Transverse colon (tissue), 4 donors: ENCODE measurements around the gene HINT3. TPM values are rescaled to one million over a fixed set of nuclear protein-coding genes. Genes with fewer than 3 reads are reported as not detected.
"Not testable (repeated sequence)": the region's sequence is repeated elsewhere in the genome, so short reads cannot be mapped to it uniquely, and the experiment has no call there.

Experiments
- DNase-seq: peaks from one replicate; pipeline ENCODE4 v3.0.0-alpha.2; 2019
- H3K27ac ChIP-seq, 4 donors: fragments of 200-600 bp; sonication (generic); 2 replicates each; pipeline ENCODE4 v1.5.1; 2016 to 2018; ENCODE audit warnings: inconsistent platforms in 4 of 4
- H3K27me3 ChIP-seq: fragments of 200-600 bp; sonication (generic); 2 replicates; pipeline ENCODE4 v1.5.1; 2017; ENCODE audit warnings: inconsistent platforms
- H3K36me3 ChIP-seq, 4 donors: fragments of 200-600 bp; sonication (generic); 2 replicates each; pipeline ENCODE4 v1.5.1; 2017 to 2019; ENCODE audit warnings: inconsistent platforms in 4 of 4
- H3K4me1 ChIP-seq, 4 donors: fragments of 200-600 bp; sonication (generic); 2 replicates each; pipeline ENCODE4 v1.5.1; 2017 to 2020; ENCODE audit warnings: inconsistent platforms in 4 of 4
- H3K4me3 ChIP-seq, 4 donors: fragments of 200-600 bp; sonication (generic); 1 replicate in 1 of 4; 2 replicates in 3 of 4; pipeline versions ENCODE4 v1.5.1 to v1.6.1; 2017 to 2019; ENCODE audit warnings: inconsistent platforms in 4 of 4
- H3K9me3 ChIP-seq, 2 donors: fragments of 200-600 bp; sonication (generic); 2 replicates each; pipeline ENCODE4 v1.5.1; 2017 to 2019; ENCODE audit warnings: inconsistent platforms in 2 of 2
- EP300 ChIP-seq: sonication (generic); formaldehyde crosslinking; IDR thresholded peaks from one replicate; pipeline ENCODE4 v1.6.1; 2017; ENCODE audit warnings: antibody characterized with exemption, low read depth
- POLR2A ChIP-seq: fragments of 450-650 bp; IDR thresholded peaks from one replicate; pipeline ENCODE4 v1.6.1; 2016; ENCODE audit warnings: antibody characterized with exemption, mild to moderate bottlenecking, moderate library complexity
- POLR2AphosphoS5 ChIP-seq, 3 donors: sonication (generic); formaldehyde crosslinking; IDR thresholded peaks; one replicate each; pipeline ENCODE4 v1.6.1; 2016; ENCODE audit warnings: antibody characterized with exemption in 3 of 3
- WGBS, 2 donors: methylation state at CpG; one replicate each; pipeline ENCODE4 v1.1.5; 2018; ENCODE audit warnings: low coverage in 1 of 2; 5-methylcytosine and 5-hydroxymethylcytosine counted together
- in situ Hi-C, 4 donors: fragments of 200-750 bp; cut with MboI; loops; one replicate each; pipeline versions ENCODE4 v1.15.0 to v1.15.1; 2017; ENCODE audit warnings: low sequenced_read_pairs in 3 of 4, low pct_ligation_motif_present in 1 of 4, low pct_unique_long_range_greater_than_20kb in 1 of 4
- intact Hi-C: fragments of 100-400 bp; cut with DNase I; formaldehyde crosslinking; loops from one replicate; pipeline ENCODE4 v1.15.1; 2023; ENCODE audit warnings: low total_unique reads
- total RNA-seq, 4 donors: library from RNA; depleted of rRNA; stranded (reverse); fragments of >200 nt; gene quantifications; one replicate each; pipeline ENCODE4 v1.1.0, GENCODE V29; 2016
- TF ChIP-seq, protein P1 (sequence below), 5 experiments: fragments of 200-600 bp in 3 of 5; fragments of 450-650 bp in 2 of 5; sonication (generic) in 3 of 5; IDR thresholded peaks; 1 replicate in 2 of 5; 2 replicates in 3 of 5; pipeline ENCODE4 v1.5.1; 2016 to 2017; ENCODE audit warnings: antibody characterized with exemption in 5 of 5, inconsistent platforms in 3 of 5, mild to moderate bottlenecking in 2 of 5, moderate library complexity in 1 of 5

HINT3 gene
- total RNA-seq = 10 to 100 TPM; 23.5 to 35.2 (median 30.7) TPM

DNA sequence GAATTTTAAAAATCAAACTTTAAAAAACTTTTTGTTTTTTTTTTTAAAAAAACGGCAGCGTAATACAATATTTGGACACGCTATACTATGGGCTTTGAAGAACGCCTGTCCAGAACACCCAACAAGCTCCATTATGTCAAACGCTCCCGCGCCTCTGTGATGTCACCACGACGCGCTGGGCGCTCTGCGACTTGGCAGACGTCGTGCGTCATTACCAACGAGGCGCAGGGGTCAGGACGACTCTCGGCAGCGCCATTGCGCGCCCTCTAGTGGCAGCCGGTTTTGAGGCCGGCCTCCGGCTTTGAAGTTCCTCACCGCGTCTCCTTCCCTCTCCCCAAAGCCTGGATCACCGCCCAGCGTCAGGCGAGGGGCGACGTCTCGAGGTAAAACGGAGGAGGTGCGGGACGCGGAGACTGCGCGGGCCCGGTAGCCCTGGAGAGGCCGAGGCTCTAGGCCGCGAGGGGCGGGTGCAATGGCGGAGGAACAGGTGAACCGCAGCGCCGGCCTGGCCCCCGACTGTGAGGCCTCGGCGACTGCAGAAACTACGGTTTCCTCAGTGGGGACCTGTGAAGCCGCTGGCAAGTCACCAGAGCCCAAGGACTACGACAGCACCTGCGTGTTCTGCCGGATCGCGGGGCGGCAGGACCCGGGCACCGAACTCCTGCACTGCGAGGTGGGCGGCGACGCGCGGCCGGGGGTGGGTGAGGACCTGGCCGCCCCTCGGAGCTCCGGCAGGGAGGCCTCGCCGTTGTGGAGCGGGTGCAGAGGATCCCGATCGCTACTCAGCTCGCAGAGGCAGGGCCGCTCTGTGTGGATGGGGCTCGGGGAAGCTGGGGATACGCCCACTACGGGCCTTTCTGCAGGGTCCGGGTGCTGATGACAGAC is at the start of gene HINT3:
Gene HINT3 (plus strand): TSS at position 265 of the 885 bp plus-strand sequence. CDS start 208 bp downstream, at position 473.
- TF ChIP-seq POLR2AphosphoS5 (IDR thresholded peaks at IDR 0.05) (peak; percentile 80 to 86 (median 84)), POLR2A (peak; percentile 57), EP300 (no peak)
- TF ChIP-seq, protein P1, sequence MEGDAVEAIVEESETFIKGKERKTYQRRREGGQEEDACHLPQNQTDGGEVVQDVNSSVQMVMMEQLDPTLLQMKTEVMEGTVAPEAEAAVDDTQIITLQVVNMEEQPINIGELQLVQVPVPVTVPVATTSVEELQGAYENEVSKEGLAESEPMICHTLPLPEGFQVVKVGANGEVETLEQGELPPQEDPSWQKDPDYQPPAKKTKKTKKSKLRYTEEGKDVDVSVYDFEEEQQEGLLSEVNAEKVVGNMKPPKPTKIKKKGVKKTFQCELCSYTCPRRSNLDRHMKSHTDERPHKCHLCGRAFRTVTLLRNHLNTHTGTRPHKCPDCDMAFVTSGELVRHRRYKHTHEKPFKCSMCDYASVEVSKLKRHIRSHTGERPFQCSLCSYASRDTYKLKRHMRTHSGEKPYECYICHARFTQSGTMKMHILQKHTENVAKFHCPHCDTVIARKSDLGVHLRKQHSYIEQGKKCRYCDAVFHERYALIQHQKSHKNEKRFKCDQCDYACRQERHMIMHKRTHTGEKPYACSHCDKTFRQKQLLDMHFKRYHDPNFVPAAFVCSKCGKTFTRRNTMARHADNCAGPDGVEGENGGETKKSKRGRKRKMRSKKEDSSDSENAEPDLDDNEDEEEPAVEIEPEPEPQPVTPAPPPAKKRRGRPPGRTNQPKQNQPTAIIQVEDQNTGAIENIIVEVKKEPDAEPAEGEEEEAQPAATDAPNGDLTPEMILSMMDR (IDR thresholded peaks at IDR 0.05) = peak; percentile 96 to 100 (median 98)
- peak within 1 kb of the TSS; percentile 90 to 95 (median 92) for H3K27ac ChIP-seq
- H3K27me3 ChIP-seq = no peaks in the 10 kb centered on the region
- WGBS, 2 donors = 0% methylated on average over 5 to 37 of the region's 82 CpGs
- peak; percentile 99 for DNase-seq
- no peaks in the 10 kb centered on the region for H3K9me3 ChIP-seq
- H3K36me3 ChIP-seq = no peaks in the 10 kb centered on the region
- in situ Hi-C loops = loop anchor here (10.0 to 25.0 kb wide), 4 partner anchors 102 to 644 kb away; partner anchors contain the start of genes HDDC2 (in 3 of the 4) and NCOA7 (in 1 of the 4)
- intact Hi-C loops = loop anchor here (10.0 kb wide), 1 partner anchor 172 kb away; no protein-coding TSS in a partner anchor
- H3K4me1 ChIP-seq = peaks cover 8 to 27% (median 11%) of the 10 kb centered on the region in 4 donors
- H3K4me3 ChIP-seq = peak within 1 kb of the TSS; percentile 66 to 85 (median 84)

DNA sequence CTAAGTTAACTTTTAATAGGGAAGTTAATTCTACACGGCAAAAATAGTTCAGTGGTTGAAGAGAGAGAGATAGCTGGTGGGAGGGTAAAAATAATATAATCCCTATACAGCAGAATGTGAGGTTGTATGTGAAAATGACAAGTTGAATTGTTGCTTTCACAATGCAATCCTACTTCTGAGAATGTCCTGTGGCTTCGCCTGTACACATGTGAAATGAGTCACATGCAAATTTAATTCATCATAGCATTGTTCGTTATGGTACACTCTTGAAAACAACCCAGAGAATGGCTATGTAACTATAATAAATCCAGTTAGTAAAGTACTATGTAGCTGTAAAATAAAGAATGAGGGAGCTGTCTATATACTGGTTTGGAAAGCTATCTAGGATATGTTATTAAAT is 46.0 kb upstream of the HINT3 start:
- no peaks in the 10 kb centered on the region for H3K36me3 ChIP-seq
- intact Hi-C loops (no loop called here), in situ Hi-C loops (no loop called here)
- WGBS, 2 donors = 20 to 25% methylated on average over 2 to 3 of the region's 3 CpGs
- no peaks in the 10 kb centered on the region for H3K9me3 ChIP-seq
- peaks cover 4 to 38% (median 14%) of the 10 kb centered on the region in 4 donors for H3K4me1 ChIP-seq
- peak overlapping the region; percentile 56 to 70 (median 64) for H3K27ac ChIP-seq
- H3K27me3 ChIP-seq = no peaks in the 10 kb centered on the region
- no peak for DNase-seq
- no peak overlapping the region for H3K4me3 ChIP-seq
- TF ChIP-seq, protein P1 (IDR thresholded peaks at IDR 0.05) = no peak
- peak in 1 of 3 donors; percentile 43 for TF ChIP-seq POLR2AphosphoS5 (IDR thresholded peaks at IDR 0.05)

DNA sequence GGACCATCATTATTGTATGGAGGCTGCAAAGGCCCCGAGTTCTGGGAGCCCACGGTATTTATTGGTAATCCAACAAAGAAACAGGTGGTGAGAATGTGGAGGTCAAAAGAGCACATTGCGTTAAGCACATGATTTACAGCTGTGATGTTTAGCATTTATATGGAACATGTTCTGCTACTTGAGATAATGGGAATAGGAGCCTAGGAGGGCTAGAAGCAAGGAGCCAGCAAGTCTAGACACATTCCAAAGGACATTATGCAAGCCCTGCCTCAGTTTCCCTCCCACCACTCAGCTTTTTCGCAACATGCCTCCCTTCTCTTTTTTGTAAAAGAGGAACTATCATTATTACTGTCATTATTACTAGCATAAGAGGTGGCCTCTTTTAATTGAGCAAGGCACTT is 45.5 kb upstream of the HINT3 start:
- in situ Hi-C loops, H3K36me3 ChIP-seq, H3K27me3 ChIP-seq, intact Hi-C loops, H3K4me3 ChIP-seq, H3K9me3 ChIP-seq, DNase-seq: not testable (repeated sequence)
- H3K4me1 ChIP-seq = peaks cover 4 to 38% (median 14%) of the 10 kb centered on the region in 4 donors
- WGBS, 2 donors = 42 to 48% methylated on average over 4 of the region's 4 CpGs
- peak overlapping the region; percentile 56 to 70 (median 64) for H3K27ac ChIP-seq

DNA sequence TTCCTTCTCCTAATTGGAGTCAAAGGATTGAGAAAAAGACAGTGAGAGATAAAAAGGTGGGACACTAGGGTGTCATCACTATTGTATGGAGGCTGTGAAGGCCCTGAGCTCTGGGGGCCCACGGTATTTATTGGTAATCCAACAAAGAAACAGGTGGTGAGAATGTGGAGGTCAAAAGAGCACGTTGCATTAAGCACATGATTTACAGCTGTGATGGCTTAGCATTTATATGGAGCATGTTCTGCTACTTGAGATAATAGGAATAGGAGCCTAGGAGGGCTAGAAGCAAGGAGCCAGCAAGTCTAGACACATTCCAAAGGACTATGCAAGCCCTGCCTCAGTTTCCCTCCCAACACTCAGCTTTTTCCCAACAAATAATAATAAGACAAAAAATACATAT is 44.1 kb upstream of the HINT3 start:
- H3K4me3 ChIP-seq, H3K9me3 ChIP-seq, in situ Hi-C loops, DNase-seq, H3K36me3 ChIP-seq, H3K27me3 ChIP-seq, H3K27ac ChIP-seq, intact Hi-C loops: not testable (repeated sequence)
- peaks cover 4 to 38% (median 14%) of the 10 kb centered on the region in 4 donors for H3K4me1 ChIP-seq
- WGBS, 2 donors = 54 to 62% methylated on average over 2 of the region's 2 CpGs

DNA sequence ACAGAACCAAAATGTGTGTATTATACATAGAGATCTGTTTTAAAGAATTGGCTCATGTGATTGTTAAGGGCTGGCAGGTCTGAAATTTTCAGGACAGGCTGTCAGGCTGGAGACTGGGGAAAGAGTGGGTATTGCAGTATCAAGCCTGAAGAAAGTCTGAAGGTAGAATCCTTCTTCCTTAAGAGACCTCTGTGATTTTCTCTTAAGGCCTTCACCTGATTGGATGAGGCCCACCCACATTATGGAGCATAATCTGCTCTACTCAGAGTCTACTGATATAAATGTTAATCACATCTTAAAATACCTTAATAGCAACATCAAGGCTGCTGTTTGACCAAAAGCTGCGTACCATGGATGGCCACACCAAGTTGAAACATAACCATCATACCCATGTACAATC is 43.4 kb upstream of the HINT3 start:
- WGBS, 2 donors = 95 to 100% methylated on average over 1 of the region's 1 CpG
- no peaks in the 10 kb centered on the region for H3K27me3 ChIP-seq
- intact Hi-C loops (no loop called here), in situ Hi-C loops (no loop called here)
- DNase-seq = no peak
- no peaks in the 10 kb centered on the region for H3K36me3 ChIP-seq
- H3K4me1 ChIP-seq = peaks cover 4 to 42% (median 16%) of the 10 kb centered on the region in 4 donors
- H3K9me3 ChIP-seq = no peaks in the 10 kb centered on the region
- H3K4me3 ChIP-seq = no peak overlapping the region
- no peak for TF ChIP-seq POLR2AphosphoS5 (IDR thresholded peaks at IDR 0.05)
- TF ChIP-seq EP300 = no peak
- TF ChIP-seq, protein P1 (IDR thresholded peaks at IDR 0.05) = no peak
- no peak for TF ChIP-seq POLR2A
- peak overlapping the region in 3 of 4 donors; percentile 36 to 62 (median 52) for H3K27ac ChIP-seq
